Endodermal cell (in vitro differentiated cells): ENCODE data around the gene MMP24. TPM values are rescaled to one million over a fixed set of nuclear protein-coding genes. Genes with fewer than 3 reads are reported as not detected.

ENCODE experiments used
- DNase-seq: peaks from one replicate; pipeline ENCODE4 v3.0.0-alpha.2; 2017
- H3K27ac ChIP-seq: 2 replicates; pipeline ENCODE4 v1.5.1; 2013; ENCODE audit warnings: mild to moderate bottlenecking, low read depth, low read length, moderate library complexity
- H3K27me3 ChIP-seq: 2 replicates; pipeline ENCODE4 v1.6.1; 2013; ENCODE audit warnings: mild to moderate bottlenecking, low read length, moderate library complexity; ENCODE audit not compliant: insufficient read depth, control insufficient read depth, poor library complexity, severe bottlenecking
- H3K36me3 ChIP-seq: 2 replicates; pipeline ENCODE4 v1.7.0; 2013; ENCODE audit warnings: mild to moderate bottlenecking, low read length, moderate library complexity; ENCODE audit not compliant: control insufficient read depth, insufficient read depth
- H3K4me1 ChIP-seq: one replicate; pipeline ENCODE4 v1.7.0; 2013; ENCODE audit warnings: low read length; ENCODE audit not compliant: control insufficient read depth, insufficient read depth
- H3K4me3 ChIP-seq: 2 replicates; pipeline ENCODE4 v1.5.1; 2013; ENCODE audit warnings: mild to moderate bottlenecking, low read length, moderate library complexity
- H3K9ac ChIP-seq: 2 replicates; pipeline ENCODE4 v1.6.1; 2013; ENCODE audit warnings: mild to moderate bottlenecking, low read length, moderate library complexity; ENCODE audit not compliant: poor library complexity, severe bottlenecking; ENCODE audit errors: extremely low read depth
- H3K9me3 ChIP-seq: 2 replicates; pipeline ENCODE4 v1.6.1; 2013; ENCODE audit warnings: mild to moderate bottlenecking, low read length, moderate library complexity; ENCODE audit not compliant: control insufficient read depth
- H3K27ac Mint-ChIP-seq: 2 replicates; pipeline ENCODE4 v1.8.0; 2020; ENCODE audit warnings: mixed read lengths
- H3K27me3 Mint-ChIP-seq: 2 replicates; pipeline ENCODE4 v1.8.0; 2021; ENCODE audit warnings: mild to moderate bottlenecking, mixed read lengths; ENCODE audit not compliant: insufficient read depth
- H3K36me3 Mint-ChIP-seq: 2 replicates; pipeline ENCODE4 v1.8.0; 2020; ENCODE audit warnings: low read depth, mixed read lengths
- H3K4me1 Mint-ChIP-seq: 2 replicates; pipeline ENCODE4 v1.8.0; 2020; ENCODE audit warnings: mixed read lengths
- H3K4me3 Mint-ChIP-seq: 2 replicates; pipeline ENCODE4 v1.8.0; 2020; ENCODE audit warnings: mild to moderate bottlenecking, moderate library complexity, mixed read lengths
- H3K9me3 Mint-ChIP-seq: 2 replicates; pipeline ENCODE4 v1.8.0; 2020; ENCODE audit warnings: mild to moderate bottlenecking, mixed read lengths
- CTCF ChIP-seq: fragments of 200-600 bp; sonication (generic); conservative IDR thresholded peaks from 2 replicates; pipeline ENCODE4 v1.5.0; 2021; ENCODE audit warnings: antibody characterized with exemption, mild to moderate bottlenecking
- WGBS, 2 experiments: methylation state at CpG; one replicate each; pipeline versions ENCODE4 v1.1.5 to v1.1.7; 2013; ENCODE audit warnings: missing lambda C conversion rate in 2 of 2, mixed read lengths in 1 of 2; ENCODE audit not compliant: insufficient coverage in 1 of 2, insufficient read length in 1 of 2; 5-methylcytosine and 5-hydroxymethylcytosine counted together
- total RNA-seq, 2 donors: library from RNA; stranded (reverse); fragmentation: NEBNext Ultra II Directional in 1 of 2; extraction: Animal tissue kit (Norgen Biotek cat#: 25700) in 1 of 2; gene quantifications; 2 replicates in 1 of 2; 3 replicates in 1 of 2; pipeline ENCODE4 v1.2.1, GENCODE V29; 2021

MMP24 gene
- total RNA-seq, 2 donors from 2014 or later, result 1.3 to 5.9 TPM

GRCh38 chr20:35287509-35288324 is 61.2 kb downstream of the MMP24 start:
- peaks cover 8% of the 10 kb centered on the region for H3K36me3 Mint-ChIP-seq
- H3K27ac Mint-ChIP-seq, result no peak overlapping the region
- Histone ChIP-seq H3K9ac (no peak overlapping the region), H3K4me3 (no peak overlapping the region), H3K27ac (no peak overlapping the region), H3K9me3 (no peaks in the 10 kb centered on the region), H3K4me1 (peaks cover 9% of the 10 kb centered on the region), H3K36me3 (peaks cover 4% of the 10 kb centered on the region), H3K27me3 (no peaks in the 10 kb centered on the region)
- WGBS, 2 experiments, result 93 to 94% methylated on average over 13 to 28 of the region's 28 CpGs
- no peak overlapping the region for H3K4me3 Mint-ChIP-seq
- H3K9me3 Mint-ChIP-seq, result no peaks in the 10 kb centered on the region
- DNase-seq, result no peak
- H3K4me1 Mint-ChIP-seq, result peaks cover 21% of the 10 kb centered on the region
- no peak for TF ChIP-seq CTCF
- H3K27me3 Mint-ChIP-seq, result peaks cover 19% of the 10 kb centered on the region

- H3K4me3 Mint-ChIP-seq, result no peak overlapping the region
- DNase-seq, result no peak
- 94% methylated on average over 13 to 18 of the region's 19 CpGs for WGBS, 2 experiments
- H3K27ac Mint-ChIP-seq, result no peak overlapping the region
- Histone ChIP-seq H3K4me3 (no peak overlapping the region), H3K36me3 (peaks cover under 1% of the 10 kb centered on the region), H3K9me3 (no peaks in the 10 kb centered on the region), H3K27me3 (no peaks in the 10 kb centered on the region), H3K4me1 (peaks cover 6% of the 10 kb centered on the region), H3K9ac (no peak overlapping the region), H3K27ac (no peak overlapping the region)
- TF ChIP-seq CTCF, result no peak
- peaks cover 19% of the 10 kb centered on the region for H3K27me3 Mint-ChIP-seq
- peaks cover 17% of the 10 kb centered on the region for H3K4me1 Mint-ChIP-seq
- H3K36me3 Mint-ChIP-seq, result peaks cover 3% of the 10 kb centered on the region
- no peaks in the 10 kb centered on the region for H3K9me3 Mint-ChIP-seq
Observed at GRCh38 chr20:35288325-35289060, 62.0 kb downstream of the MMP24 start.

GRCh38 chr20:35290186-35290886 is 63.8 kb downstream of the MMP24 start:
- 81 to 88% methylated on average over 7 of the region's 7 CpGs for WGBS, 2 experiments
- no peak overlapping the region for H3K9ac ChIP-seq

More at GRCh38 chr20:35290186-35290886, 63.8 kb downstream of the MMP24 start:
- peaks cover 18% of the 10 kb centered on the region for H3K4me1 Mint-ChIP-seq
- H3K4me3 Mint-ChIP-seq, result no peak overlapping the region
- Histone ChIP-seq H3K4me1 (peaks cover 3% of the 10 kb centered on the region), H3K27me3 (no peaks in the 10 kb centered on the region), H3K36me3 (no peaks in the 10 kb centered on the region), H3K27ac (no peak overlapping the region), H3K4me3 (no peak overlapping the region), H3K9me3 (no peaks in the 10 kb centered on the region)
- no peaks in the 10 kb centered on the region for H3K36me3 Mint-ChIP-seq
- no peak for TF ChIP-seq CTCF
- no peak overlapping the region for H3K27ac Mint-ChIP-seq
- no peak for DNase-seq
- no peaks in the 10 kb centered on the region for H3K9me3 Mint-ChIP-seq
- H3K27me3 Mint-ChIP-seq, result peaks cover 19% of the 10 kb centered on the region
